ENCODE results near the gene NEK4. TPM values are rescaled to one million over a fixed set of nuclear protein-coding genes. Genes with fewer than 3 reads are reported as not detected.

The NEK4 gene
- total and polyA plus RNA-seq, 2 of the 13 experiments (the other 11 are each of a cell fraction or from before 2014, with no cell fraction given), result 16.5 to 38.0 TPM

DNA sequence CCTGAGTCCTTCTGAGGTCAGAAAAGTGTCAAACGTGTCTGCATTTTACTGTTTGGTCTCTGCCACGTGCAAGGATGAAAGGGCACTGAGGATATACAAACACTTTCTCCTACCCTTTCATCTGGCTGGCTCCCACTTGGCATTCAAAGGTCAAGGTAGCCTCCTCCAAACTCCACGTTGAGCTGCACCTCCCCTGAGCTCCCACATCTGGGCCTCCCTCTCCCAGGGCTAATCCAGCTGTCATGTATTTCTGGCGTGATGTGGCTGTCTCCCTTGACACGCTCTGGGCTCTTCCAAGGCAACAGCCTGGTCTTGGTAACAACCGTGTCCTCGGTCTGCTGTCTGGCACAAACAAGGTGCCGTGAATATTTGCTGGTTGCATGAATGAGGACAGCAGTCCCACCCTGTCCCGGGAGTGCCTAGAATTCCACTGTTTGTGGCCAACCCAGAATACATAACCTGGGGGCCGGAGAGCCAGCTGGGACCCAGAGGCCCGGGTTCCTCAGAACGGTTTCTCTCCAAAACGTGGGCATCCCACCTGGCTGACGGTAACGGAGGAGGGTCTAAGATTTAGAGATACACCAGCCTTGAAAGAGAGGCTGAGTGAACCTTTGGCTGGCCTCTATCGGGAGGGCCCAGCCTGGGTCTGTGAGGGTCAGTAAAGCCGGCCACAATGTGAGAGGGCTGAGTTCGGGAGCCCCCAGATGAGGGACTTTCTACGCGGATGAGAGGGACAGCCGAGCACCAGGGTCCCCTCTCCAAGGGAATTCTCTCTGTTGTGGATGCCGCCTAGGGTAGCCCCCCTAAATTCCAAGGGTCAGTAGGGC is 65.9 kb downstream of the NEK4 start (continued):
- no peak; the same call in 1 of the 2 replicates for TF ChIP-seq SMC3 (IDR thresholded peaks at IDR 0.05; ENCODE audit: low read length)
- TF ChIP-seq SALL2 (CRISPR knock-in tag; IDR thresholded peaks at IDR 0.05), result 0 out of 2 replicates have a peak, but pooled peaks have one; percentile 29
- TF ChIP-seq, protein P1, sequence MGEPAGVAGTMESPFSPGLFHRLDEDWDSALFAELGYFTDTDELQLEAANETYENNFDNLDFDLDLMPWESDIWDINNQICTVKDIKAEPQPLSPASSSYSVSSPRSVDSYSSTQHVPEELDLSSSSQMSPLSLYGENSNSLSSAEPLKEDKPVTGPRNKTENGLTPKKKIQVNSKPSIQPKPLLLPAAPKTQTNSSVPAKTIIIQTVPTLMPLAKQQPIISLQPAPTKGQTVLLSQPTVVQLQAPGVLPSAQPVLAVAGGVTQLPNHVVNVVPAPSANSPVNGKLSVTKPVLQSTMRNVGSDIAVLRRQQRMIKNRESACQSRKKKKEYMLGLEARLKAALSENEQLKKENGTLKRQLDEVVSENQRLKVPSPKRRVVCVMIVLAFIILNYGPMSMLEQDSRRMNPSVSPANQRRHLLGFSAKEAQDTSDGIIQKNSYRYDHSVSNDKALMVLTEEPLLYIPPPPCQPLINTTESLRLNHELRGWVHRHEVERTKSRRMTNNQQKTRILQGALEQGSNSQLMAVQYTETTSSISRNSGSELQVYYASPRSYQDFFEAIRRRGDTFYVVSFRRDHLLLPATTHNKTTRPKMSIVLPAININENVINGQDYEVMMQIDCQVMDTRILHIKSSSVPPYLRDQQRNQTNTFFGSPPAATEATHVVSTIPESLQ (CRISPR knock-in tag; conservative IDR thresholded peaks at IDR 0.05), result no peak
- TF ChIP-seq ETV5 (CRISPR knock-in tag; IDR thresholded peaks at IDR 0.05; ENCODE audit: borderline replicate concordance), result peak; percentile 57; the same call in 1 of the 2 replicates
- TF ChIP-seq ZSCAN30 (CRISPR knock-in tag; IDR thresholded peaks at IDR 0.05), result no peak
- TF ChIP-seq, protein P2, sequence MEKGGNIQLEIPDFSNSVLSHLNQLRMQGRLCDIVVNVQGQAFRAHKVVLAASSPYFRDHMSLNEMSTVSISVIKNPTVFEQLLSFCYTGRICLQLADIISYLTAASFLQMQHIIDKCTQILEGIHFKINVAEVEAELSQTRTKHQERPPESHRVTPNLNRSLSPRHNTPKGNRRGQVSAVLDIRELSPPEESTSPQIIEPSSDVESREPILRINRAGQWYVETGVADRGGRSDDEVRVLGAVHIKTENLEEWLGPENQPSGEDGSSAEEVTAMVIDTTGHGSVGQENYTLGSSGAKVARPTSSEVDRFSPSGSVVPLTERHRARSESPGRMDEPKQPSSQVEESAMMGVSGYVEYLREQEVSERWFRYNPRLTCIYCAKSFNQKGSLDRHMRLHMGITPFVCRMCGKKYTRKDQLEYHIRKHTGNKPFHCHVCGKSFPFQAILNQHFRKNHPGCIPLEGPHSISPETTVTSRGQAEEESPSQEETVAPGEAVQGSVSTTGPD (CRISPR knock-in tag; IDR thresholded peaks at IDR 0.05), result 0 out of 2 replicates have a peak, but pooled peaks have one; percentile 29
- TF ChIP-seq ZNF746 (CRISPR knock-in tag; IDR thresholded peaks at IDR 0.05), result peak; percentile 53
- peak; percentile 14; the same call in 1 of the 2 replicates for TF ChIP-seq ZNF441 (CRISPR knock-in tag; IDR thresholded peaks at IDR 0.05; ENCODE audit: borderline replicate concordance)
- TF ChIP-seq U2AF2 (IDR thresholded peaks at IDR 0.05; ENCODE audit: low read depth, low read length), result no peak; the same call in 1 of the 2 replicates
- 0 out of 2 replicates have a peak, but pooled peaks have one; percentile 14 for TF ChIP-seq ARID2 (CRISPR knock-in tag; IDR thresholded peaks at IDR 0.05; ENCODE audit: borderline replicate concordance)
- TF ChIP-seq ZNF749 (CRISPR knock-in tag; IDR thresholded peaks at IDR 0.05; ENCODE audit: borderline replicate concordance), result no peak
- TF ChIP-seq HNF4G (IDR thresholded peaks at IDR 0.05; ENCODE audit: borderline replicate concordance, low read depth, low read length), result peak; percentile 94
- TF ChIP-seq HNF4G (CRISPR knock-in tag; IDR thresholded peaks at IDR 0.05; ENCODE audit: borderline replicate concordance, low read depth), result no peak; the same call in 1 of the 2 replicates
- peak; percentile 77 for TF ChIP-seq PPARG (CRISPR knock-in tag; conservative IDR thresholded peaks at IDR 0.05)
- TF ChIP-seq DR1 (CRISPR knock-in tag; IDR thresholded peaks at IDR 0.05), result peak; percentile 67; the same call in 1 of the 2 replicates
- TF ChIP-seq, protein P3, sequence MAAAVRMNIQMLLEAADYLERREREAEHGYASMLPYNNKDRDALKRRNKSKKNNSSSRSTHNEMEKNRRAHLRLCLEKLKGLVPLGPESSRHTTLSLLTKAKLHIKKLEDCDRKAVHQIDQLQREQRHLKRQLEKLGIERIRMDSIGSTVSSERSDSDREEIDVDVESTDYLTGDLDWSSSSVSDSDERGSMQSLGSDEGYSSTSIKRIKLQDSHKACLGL (CRISPR knock-in tag; IDR thresholded peaks at IDR 0.05), result peak; percentile 70; the same call in 1 of the 2 replicates
- no peak for TF ChIP-seq ZNF670 (CRISPR knock-in tag; IDR thresholded peaks at IDR 0.05; ENCODE audit: borderline replicate concordance)
- TF ChIP-seq MAFG (CRISPR knock-in tag; IDR thresholded peaks at IDR 0.05), result no peak
- no peak for TF ChIP-seq ZMYM2 (CRISPR knock-in tag; IDR thresholded peaks at IDR 0.05)
- TF ChIP-seq FOSL1 (CRISPR knock-in tag; IDR thresholded peaks at IDR 0.05; ENCODE audit: borderline replicate concordance), result no peak
- peak; percentile 49; the same call in 1 of the 2 replicates for TF ChIP-seq TOPORS (CRISPR knock-in tag; IDR thresholded peaks at IDR 0.05)
- TF ChIP-seq ZNF230 (CRISPR knock-in tag; IDR thresholded peaks at IDR 0.05), result peak; percentile 22; the same call in 1 of the 2 replicates
- no peak; the same call in 1 of the 2 replicates for TF ChIP-seq ZNF558 (CRISPR knock-in tag; IDR thresholded peaks at IDR 0.05; ENCODE audit: borderline replicate concordance)
- TF ChIP-seq ERF (CRISPR knock-in tag; IDR thresholded peaks at IDR 0.05), result peak; percentile 75; the same call in 1 of the 2 replicates
- TF ChIP-seq CBX5 (CRISPR knock-in tag; IDR thresholded peaks at IDR 0.05; ENCODE audit: borderline replicate concordance), result peak; percentile 15; the same call in 1 of the 2 replicates
- peak; percentile 56; the same call in 1 of the 2 replicates for TF ChIP-seq ZSCAN9 (CRISPR knock-in tag; IDR thresholded peaks at IDR 0.05; ENCODE audit: borderline replicate concordance)
- peak; percentile 83 for TF ChIP-seq BCL6 (CRISPR knock-in tag; IDR thresholded peaks at IDR 0.05)

Data from HepG2 (cell line).